Mucosa of descending colon (tissue), 3 donors: ENCODE measurements around the gene CRYZL1. TPM values are rescaled to one million over a fixed set of nuclear protein-coding genes. Genes with fewer than 3 reads are reported as not detected.

ENCODE experiments used
- ATAC-seq: fragments of 200-7000 bp; cut with Tn5 transposase; one replicate; pipeline ENCODE4 v1.9.1; 2020; ENCODE audit warnings: mild to moderate bottlenecking, moderate library complexity
- DNase-seq, 3 donors: peaks; one replicate each; pipeline ENCODE4 v3.0.0-alpha.2; 2020
- H3K36me3 ChIP-seq: fragments of 200-600 bp; one replicate; pipeline ENCODE4 v1.8.0; 2021; ENCODE audit warnings: low read depth, mild to moderate bottlenecking
- H3K4me1 ChIP-seq: fragments of 200-600 bp; one replicate; pipeline ENCODE4 v1.8.0; 2021; ENCODE audit warnings: low read depth, mild to moderate bottlenecking
- H3K4me3 ChIP-seq: fragments of 200-600 bp; one replicate; pipeline ENCODE4 v1.8.0; 2021; ENCODE audit warnings: mild to moderate bottlenecking
- H3K9me3 ChIP-seq: fragments of 200-600 bp; one replicate; pipeline ENCODE4 v1.8.0; 2021; ENCODE audit warnings: mild to moderate bottlenecking
- CTCF ChIP-seq: fragments of 200-600 bp; IDR thresholded peaks from one replicate; pipeline ENCODE4 v1.8.0; 2022; ENCODE audit warnings: antibody characterized with exemption, mild to moderate bottlenecking
- intact Hi-C, 2 donors: fragments of 100-400 bp; cut with DNase I in 1 of 2; cut with micrococcal nuclease in 1 of 2; formaldehyde crosslinking; loops; one replicate each; pipeline versions ENCODE4 v1.11.0 to v1.11.1; 2022; cut with DNase I, micrococcal nuclease
- total RNA-seq, 3 donors: library from RNA; stranded (reverse); fragmentation: NEBNext Ultra II Directional in 2 of 3; extraction: Animal tissue kit (Norgen Biotek cat#: 25700) in 2 of 3; gene quantifications; one replicate each; pipeline versions ENCODE4 v1.2.1 to v1.2.4, GENCODE V29; 2021 to 2023
- donor health status: DM: no; HTN: no; CAD: no; lungs with moderate emphysema.
- donor health status: DM: no; HTN: no; CAD: no.
- donor health status: DM: no; HTN: yes; CAD: no.

Gene CRYZL1
- total RNA-seq, 3 donors from 2014 or later = 33.1 to 55.5 (median 34.0) TPM

GRCh38 chr21:33648555-33648954, 7.0 kb upstream of the CRYZL1 start:
- H3K9me3 ChIP-seq = no peaks in the 10 kb centered on the region
- no peak for TF ChIP-seq CTCF
- no peak overlapping the region for H3K4me3 ChIP-seq
- H3K36me3 ChIP-seq = no peaks in the 10 kb centered on the region
- H3K4me1 ChIP-seq = peaks cover 12% of the 10 kb centered on the region
- ATAC-seq (no peak), DNase-seq (no peak)
- intact Hi-C loops = loop anchor here in 1 of 2 donors (10.0 kb wide), 1 partner anchor 246 kb away; no protein-coding TSS in a partner anchor

- H3K4me1 ChIP-seq = peaks cover 12% of the 10 kb centered on the region
- no peak for TF ChIP-seq CTCF
These were observed 6.0 kb upstream of the CRYZL1 start for GRCh38 chr21:33647587-33647986.

GRCh38 chr21:33645730-33646129, 4.2 kb upstream of the CRYZL1 start:
- Histone ChIP-seq H3K4me1 (peaks cover 16% of the 10 kb centered on the region), H3K9me3 (no peaks in the 10 kb centered on the region), H3K4me3 (no peak overlapping the region), H3K36me3 (no peaks in the 10 kb centered on the region)
- TF ChIP-seq CTCF = no peak
- ATAC-seq (no peak), DNase-seq (no peak)
- intact Hi-C loops = loop anchor here in 1 of 2 donors (10.0 kb wide), 1 partner anchor 249 kb away; no protein-coding TSS in a partner anchor

More at GRCh38 chr21:33647587-33647986, 6.0 kb upstream of the CRYZL1 start:
- ATAC-seq (no peak), DNase-seq (no peak)
- Histone ChIP-seq H3K9me3 (no peaks in the 10 kb centered on the region), H3K4me3 (no peak overlapping the region), H3K36me3 (no peaks in the 10 kb centered on the region)
- intact Hi-C loops = loop anchor here in 1 of 2 donors (10.0 kb wide), 1 partner anchor 247 kb away; no protein-coding TSS in a partner anchor

GRCh38 chr21:33644383-33645074, 3.0 kb upstream of the CRYZL1 start:
- intact Hi-C loops = loop anchor here in 1 of 2 donors (10.0 kb wide), 1 partner anchor 250 kb away; no protein-coding TSS in a partner anchor

GRCh38 chr21:33643658-33644311, 2.2 kb upstream of the CRYZL1 start:
- H3K9me3 ChIP-seq = no peaks in the 10 kb centered on the region
- no peak for ATAC-seq
- TF ChIP-seq CTCF = no peak
- H3K36me3 ChIP-seq = no peaks in the 10 kb centered on the region
- no peak for DNase-seq
- no peak overlapping the region for H3K4me3 ChIP-seq
- H3K4me1 ChIP-seq = peaks cover 10% of the 10 kb centered on the region
- intact Hi-C loops = loop anchor here in 1 of 2 donors (10.0 kb wide), 1 partner anchor 251 kb away; no protein-coding TSS in a partner anchor

More at GRCh38 chr21:33644383-33645074, 3.0 kb upstream of the CRYZL1 start:
- DNase-seq = no peak
- Histone ChIP-seq H3K4me3 (no peak overlapping the region), H3K36me3 (no peaks in the 10 kb centered on the region), H3K4me1 (peaks cover 14% of the 10 kb centered on the region), H3K9me3 (no peaks in the 10 kb centered on the region)
- ATAC-seq = no peak
- no peak for TF ChIP-seq CTCF
